ENCODE results near the gene CCDC194. TPM values are rescaled to one million over a fixed set of nuclear protein-coding genes. Genes with fewer than 3 reads are reported as not detected.

Gene CCDC194
- total and polyA plus RNA-seq, 2 of the 13 experiments (the other 11 are each of a cell fraction or from before 2014, with no cell fraction given), result 0.13 to 0.21 TPM

DNA sequence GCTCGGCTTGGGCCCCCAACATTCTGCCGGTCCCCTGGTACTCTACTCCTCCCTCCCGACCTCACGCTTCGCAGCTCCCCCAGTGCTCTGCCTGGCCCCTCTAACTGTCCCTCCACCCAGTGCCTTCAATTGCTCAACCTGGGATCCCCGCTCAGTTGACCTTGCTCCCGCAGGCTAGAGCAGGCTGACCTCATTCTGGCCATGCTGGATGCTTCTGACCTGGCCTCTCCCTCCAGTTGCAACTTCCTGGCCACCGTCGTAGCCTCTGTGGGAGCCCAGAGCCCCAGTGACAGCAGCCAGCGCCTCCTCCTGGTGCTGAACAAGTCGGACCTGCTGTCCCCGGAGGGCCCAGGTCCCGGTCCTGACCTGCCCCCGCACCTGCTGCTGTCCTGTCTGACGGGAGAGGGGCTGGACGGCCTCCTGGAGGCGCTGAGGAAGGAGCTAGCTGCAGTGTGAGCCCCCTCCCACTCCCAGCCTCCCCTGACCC lies 53.1 kb downstream of the CCDC194 start (continued):
- TF ChIP-seq SMAD1 (CRISPR knock-in tag; IDR thresholded peaks at IDR 0.05; ENCODE audit: borderline replicate concordance, low read depth) (no peak), SATB2 (CRISPR knock-in tag; IDR thresholded peaks at IDR 0.05) (no peak), ZBTB20 (CRISPR knock-in tag; IDR thresholded peaks at IDR 0.05; ENCODE audit: borderline replicate concordance, low read depth) (peak; percentile 64; the same call in 1 of the 2 replicates), RCOR2 (CRISPR knock-in tag; IDR thresholded peaks at IDR 0.05) (no peak), CEBPB (IDR thresholded peaks at IDR 0.05; ENCODE audit: borderline replicate concordance, low read depth, low read length) (peak; percentile 94), NR2F1 (CRISPR knock-in tag; IDR thresholded peaks at IDR 0.05) (peak in 1 of 2 experiments; percentile 77; a peak in 3 of 4 replicates), ZNF207 (IDR thresholded peaks at IDR 0.05; ENCODE audit: borderline replicate concordance) (no peak)
- TF ChIP-seq, protein P1, sequence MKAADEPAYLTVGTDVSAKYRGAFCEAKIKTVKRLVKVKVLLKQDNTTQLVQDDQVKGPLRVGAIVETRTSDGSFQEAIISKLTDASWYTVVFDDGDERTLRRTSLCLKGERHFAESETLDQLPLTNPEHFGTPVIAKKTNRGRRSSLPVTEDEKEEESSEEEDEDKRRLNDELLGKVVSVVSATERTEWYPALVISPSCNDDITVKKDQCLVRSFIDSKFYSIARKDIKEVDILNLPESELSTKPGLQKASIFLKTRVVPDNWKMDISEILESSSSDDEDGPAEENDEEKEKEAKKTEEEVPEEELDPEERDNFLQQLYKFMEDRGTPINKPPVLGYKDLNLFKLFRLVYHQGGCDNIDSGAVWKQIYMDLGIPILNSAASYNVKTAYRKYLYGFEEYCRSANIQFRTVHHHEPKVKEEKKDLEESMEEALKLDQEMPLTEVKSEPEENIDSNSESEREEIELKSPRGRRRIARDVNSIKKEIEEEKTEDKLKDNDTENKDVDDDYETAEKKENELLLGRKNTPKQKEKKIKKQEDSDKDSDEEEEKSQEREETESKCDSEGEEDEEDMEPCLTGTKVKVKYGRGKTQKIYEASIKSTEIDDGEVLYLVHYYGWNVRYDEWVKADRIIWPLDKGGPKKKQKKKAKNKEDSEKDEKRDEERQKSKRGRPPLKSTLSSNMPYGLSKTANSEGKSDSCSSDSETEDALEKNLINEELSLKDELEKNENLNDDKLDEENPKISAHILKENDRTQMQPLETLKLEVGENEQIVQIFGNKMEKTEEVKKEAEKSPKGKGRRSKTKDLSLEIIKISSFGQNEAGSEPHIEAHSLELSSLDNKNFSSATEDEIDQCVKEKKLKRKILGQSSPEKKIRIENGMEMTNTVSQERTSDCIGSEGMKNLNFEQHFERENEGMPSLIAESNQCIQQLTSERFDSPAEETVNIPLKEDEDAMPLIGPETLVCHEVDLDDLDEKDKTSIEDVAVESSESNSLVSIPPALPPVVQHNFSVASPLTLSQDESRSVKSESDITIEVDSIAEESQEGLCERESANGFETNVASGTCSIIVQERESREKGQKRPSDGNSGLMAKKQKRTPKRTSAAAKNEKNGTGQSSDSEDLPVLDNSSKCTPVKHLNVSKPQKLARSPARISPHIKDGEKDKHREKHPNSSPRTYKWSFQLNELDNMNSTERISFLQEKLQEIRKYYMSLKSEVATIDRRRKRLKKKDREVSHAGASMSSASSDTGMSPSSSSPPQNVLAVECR (CRISPR knock-in tag; IDR thresholded peaks at IDR 0.05; ENCODE audit: borderline replicate concordance), result peak; percentile 79; the same call in 1 of the 2 replicates
- TF ChIP-seq, protein P2, sequence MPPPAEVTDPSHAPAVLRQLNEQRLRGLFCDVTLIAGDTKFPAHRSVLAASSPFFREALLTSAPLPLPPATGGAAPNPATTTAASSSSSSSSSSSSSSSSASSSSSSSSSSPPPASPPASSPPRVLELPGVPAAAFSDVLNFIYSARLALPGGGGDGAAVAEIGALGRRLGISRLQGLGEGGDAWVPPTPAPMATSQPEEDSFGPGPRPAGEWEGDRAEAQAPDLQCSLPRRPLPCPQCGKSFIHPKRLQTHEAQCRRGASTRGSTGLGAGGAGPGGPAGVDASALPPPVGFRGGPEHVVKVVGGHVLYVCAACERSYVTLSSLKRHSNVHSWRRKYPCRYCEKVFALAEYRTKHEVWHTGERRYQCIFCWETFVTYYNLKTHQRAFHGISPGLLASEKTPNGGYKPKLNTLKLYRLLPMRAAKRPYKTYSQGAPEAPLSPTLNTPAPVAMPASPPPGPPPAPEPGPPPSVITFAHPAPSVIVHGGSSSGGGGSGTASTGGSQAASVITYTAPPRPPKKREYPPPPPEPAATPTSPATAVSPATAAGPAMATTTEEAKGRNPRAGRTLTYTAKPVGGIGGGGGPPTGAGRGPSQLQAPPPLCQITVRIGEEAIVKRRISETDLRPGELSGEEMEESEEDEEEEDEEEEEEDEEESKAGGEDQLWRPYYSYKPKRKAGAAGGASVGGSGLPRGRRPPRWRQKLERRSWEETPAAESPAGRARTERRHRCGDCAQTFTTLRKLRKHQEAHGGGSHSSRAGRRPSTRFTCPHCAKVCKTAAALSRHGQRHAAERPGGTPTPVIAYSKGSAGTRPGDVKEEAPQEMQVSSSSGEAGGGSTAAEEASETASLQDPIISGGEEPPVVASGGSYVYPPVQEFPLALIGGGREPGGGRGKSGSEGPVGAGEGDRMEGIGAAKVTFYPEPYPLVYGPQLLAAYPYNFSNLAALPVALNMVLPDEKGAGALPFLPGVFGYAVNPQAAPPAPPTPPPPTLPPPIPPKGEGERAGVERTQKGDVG (CRISPR knock-in tag; IDR thresholded peaks at IDR 0.05; ENCODE audit: borderline replicate concordance), result 0 out of 2 replicates have a peak, but pooled peaks have one; percentile 18
- TF ChIP-seq, protein P3, sequence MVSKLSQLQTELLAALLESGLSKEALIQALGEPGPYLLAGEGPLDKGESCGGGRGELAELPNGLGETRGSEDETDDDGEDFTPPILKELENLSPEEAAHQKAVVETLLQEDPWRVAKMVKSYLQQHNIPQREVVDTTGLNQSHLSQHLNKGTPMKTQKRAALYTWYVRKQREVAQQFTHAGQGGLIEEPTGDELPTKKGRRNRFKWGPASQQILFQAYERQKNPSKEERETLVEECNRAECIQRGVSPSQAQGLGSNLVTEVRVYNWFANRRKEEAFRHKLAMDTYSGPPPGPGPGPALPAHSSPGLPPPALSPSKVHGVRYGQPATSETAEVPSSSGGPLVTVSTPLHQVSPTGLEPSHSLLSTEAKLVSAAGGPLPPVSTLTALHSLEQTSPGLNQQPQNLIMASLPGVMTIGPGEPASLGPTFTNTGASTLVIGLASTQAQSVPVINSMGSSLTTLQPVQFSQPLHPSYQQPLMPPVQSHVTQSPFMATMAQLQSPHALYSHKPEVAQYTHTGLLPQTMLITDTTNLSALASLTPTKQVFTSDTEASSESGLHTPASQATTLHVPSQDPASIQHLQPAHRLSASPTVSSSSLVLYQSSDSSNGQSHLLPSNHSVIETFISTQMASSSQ (IDR thresholded peaks at IDR 0.05; ENCODE audit: low read depth), result no peak
- TF ChIP-seq, protein P3 (CRISPR knock-in tag; IDR thresholded peaks at IDR 0.05; ENCODE audit: borderline replicate concordance), result peak; percentile 41; the same call in 1 of the 2 replicates
- TF ChIP-seq, protein P4, sequence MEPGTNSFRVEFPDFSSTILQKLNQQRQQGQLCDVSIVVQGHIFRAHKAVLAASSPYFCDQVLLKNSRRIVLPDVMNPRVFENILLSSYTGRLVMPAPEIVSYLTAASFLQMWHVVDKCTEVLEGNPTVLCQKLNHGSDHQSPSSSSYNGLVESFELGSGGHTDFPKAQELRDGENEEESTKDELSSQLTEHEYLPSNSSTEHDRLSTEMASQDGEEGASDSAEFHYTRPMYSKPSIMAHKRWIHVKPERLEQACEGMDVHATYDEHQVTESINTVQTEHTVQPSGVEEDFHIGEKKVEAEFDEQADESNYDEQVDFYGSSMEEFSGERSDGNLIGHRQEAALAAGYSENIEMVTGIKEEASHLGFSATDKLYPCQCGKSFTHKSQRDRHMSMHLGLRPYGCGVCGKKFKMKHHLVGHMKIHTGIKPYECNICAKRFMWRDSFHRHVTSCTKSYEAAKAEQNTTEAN (CRISPR knock-in tag; conservative IDR thresholded peaks at IDR 0.05), result 0 out of 2 replicates have a peak, but pooled peaks have one; percentile 47
